Astrocyte of the hippocampus (primary cell): ENCODE results near the gene SLC6A18.
"Not testable (repeated sequence)": the region's sequence is repeated elsewhere in the genome, so short reads cannot be mapped to it uniquely, and the experiment has no call there.

Experiments
- DNase-seq: peaks from one replicate; pipeline ENCODE4 v3.0.0; 2011; ENCODE audit warnings: low read depth, low spot score

Gene SLC6A18

GRCh38 chr5:1275397-1276391 lies 50.5 kb downstream of the SLC6A18 start:
- DNase-seq = not testable (repeated sequence)

- no peak for DNase-seq
Observed at GRCh38 chr5:1276930-1277329, 51.7 kb downstream of the SLC6A18 start.

GRCh38 chr5:1277331-1277730 lies 52.1 kb downstream of the SLC6A18 start:
- DNase-seq = no peak

- no peak for DNase-seq
Observed at GRCh38 chr5:1277781-1278180, 52.6 kb downstream of the SLC6A18 start.

- DNase-seq = no peak
Observed at GRCh38 chr5:1278216-1278615, 53.0 kb downstream of the SLC6A18 start.

- no peak for DNase-seq
Observed at GRCh38 chr5:1278656-1279442, 53.7 kb downstream of the SLC6A18 start.

GRCh38 chr5:1279443-1280151 lies 54.4 kb downstream of the SLC6A18 start:
- no peak for DNase-seq

- no peak for DNase-seq
Observed at GRCh38 chr5:1280177-1281037, 55.2 kb downstream of the SLC6A18 start.

GRCh38 chr5:1281038-1281882 lies 56.1 kb downstream of the SLC6A18 start:
- DNase-seq = no peak

GRCh38 chr5:1282131-1282992 lies 57.2 kb downstream of the SLC6A18 start:
- no peak for DNase-seq

- DNase-seq = not testable (repeated sequence)
Observed at GRCh38 chr5:1282993-1283728, 58.0 kb downstream of the SLC6A18 start.

GRCh38 chr5:1283729-1284041 lies 58.5 kb downstream of the SLC6A18 start:
- not testable (repeated sequence) for DNase-seq

- DNase-seq = not testable (repeated sequence)
Observed at GRCh38 chr5:1284336-1284970, 59.3 kb downstream of the SLC6A18 start.

- no peak for DNase-seq
Observed at GRCh38 chr5:1285141-1285540, 60.0 kb downstream of the SLC6A18 start.

GRCh38 chr5:1285883-1286291 lies 60.7 kb downstream of the SLC6A18 start:
- no peak for DNase-seq

GRCh38 chr5:1288439-1289335 lies 63.5 kb downstream of the SLC6A18 start:
- no peak for DNase-seq

GRCh38 chr5:1289559-1289958 lies 64.4 kb downstream of the SLC6A18 start:
- DNase-seq = not testable (repeated sequence)
